ENCODE results near the gene CNN3. TPM values are rescaled to one million over a fixed set of nuclear protein-coding genes. Genes with fewer than 3 reads are reported as not detected.

CNN3 gene
- total RNA-seq, 4 donors from 2014 or later, result 106 to 205 (median 149) TPM

DNA sequence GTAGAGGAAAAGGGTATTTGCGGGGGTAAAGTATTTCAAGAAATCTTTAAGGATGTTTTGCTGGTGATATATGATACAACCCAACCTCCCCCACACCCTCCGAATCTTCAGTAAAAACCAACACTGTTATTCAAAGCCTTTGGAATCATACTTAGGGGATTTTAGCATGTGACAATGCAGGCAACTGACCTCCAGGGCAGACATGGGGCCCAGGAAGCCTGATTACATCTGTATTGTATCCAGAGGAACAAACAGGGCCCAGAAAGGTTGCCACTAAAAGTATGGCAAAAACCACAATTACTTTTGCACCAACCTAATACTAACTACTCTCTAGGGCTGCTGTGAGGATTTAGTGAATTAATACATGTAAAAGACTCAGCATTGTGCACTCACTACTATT lies 43.9 kb upstream of the CNN3 start:
- Histone ChIP-seq H3K4me1 (peaks cover 12 to 39% (median 25%) of the 10 kb centered on the region in 3 donors), H3K4me3 (no peak overlapping the region), H3K27ac (peak overlapping the region; percentile 13 to 72 (median 64)), H3K27me3 (no peaks in the 10 kb centered on the region), H3K9me3 (no peaks in the 10 kb centered on the region), H3K36me3 (no peaks in the 10 kb centered on the region)
- DNase-seq, result no peak
- TF ChIP-seq POLR2A (IDR thresholded peaks at IDR 0.05) (no peak), CTCF (IDR thresholded peaks at IDR 0.05) (no peak)
- 76 to 100% methylated on average over 2 of the region's 2 CpGs for WGBS, 2 donors
- intact Hi-C loops (cut with DNase I), result no loop called here

GRCh38 chr1:94969137-94969536 lies 42.2 kb upstream of the CNN3 start:
- no peaks in the 10 kb centered on the region for H3K36me3 ChIP-seq
- intact Hi-C loops (cut with DNase I), result no loop called here
- H3K4me1 ChIP-seq, result peaks cover 12 to 31% (median 25%) of the 10 kb centered on the region in 3 donors
- H3K9me3 ChIP-seq, result no peaks in the 10 kb centered on the region
- TF ChIP-seq POLR2A (IDR thresholded peaks at IDR 0.05), result no peak
- TF ChIP-seq CTCF (IDR thresholded peaks at IDR 0.05), result no peak
- H3K4me3 ChIP-seq, result no peak overlapping the region
- H3K27me3 ChIP-seq, result no peaks in the 10 kb centered on the region
- H3K27ac ChIP-seq, result no peak overlapping the region
- DNase-seq, result no peak
- 83 to 91% methylated on average over 6 of the region's 6 CpGs for WGBS, 2 donors

GRCh38 chr1:94966033-94966432 lies 39.1 kb upstream of the CNN3 start:
- TF ChIP-seq CTCF (IDR thresholded peaks at IDR 0.05), result no peak
- TF ChIP-seq POLR2A (IDR thresholded peaks at IDR 0.05), result no peak
- Histone ChIP-seq H3K9me3 (no peaks in the 10 kb centered on the region), H3K27ac (no peak overlapping the region), H3K4me1 (peaks cover 3 to 31% (median 15%) of the 10 kb centered on the region in 3 donors), H3K4me3 (no peak overlapping the region), H3K27me3 (no peaks in the 10 kb centered on the region), H3K36me3 (no peaks in the 10 kb centered on the region)
- intact Hi-C loops (cut with DNase I), result no loop called here
- WGBS, 2 donors, result 68 to 82% methylated on average over 1 of the region's 1 CpG
- no peak for DNase-seq

GRCh38 chr1:94963864-94964263 lies 37.0 kb upstream of the CNN3 start:
- no peaks in the 10 kb centered on the region for H3K9me3 ChIP-seq
- H3K4me1 ChIP-seq, result peaks cover 0 to 26% (median 10%) of the 10 kb centered on the region in 3 donors
- peak overlapping the region in 1 of 4 donors; percentile 66 for H3K27ac ChIP-seq
- WGBS, 2 donors, result 75 to 95% methylated on average over 6 to 7 of the region's 8 CpGs
- no peak for DNase-seq
- TF ChIP-seq POLR2A (IDR thresholded peaks at IDR 0.05) (no peak), CTCF (IDR thresholded peaks at IDR 0.05) (no peak)
- intact Hi-C loops (cut with DNase I), result no loop called here
- H3K36me3 ChIP-seq, result no peaks in the 10 kb centered on the region
- no peaks in the 10 kb centered on the region for H3K27me3 ChIP-seq
- no peak overlapping the region for H3K4me3 ChIP-seq

DNA sequence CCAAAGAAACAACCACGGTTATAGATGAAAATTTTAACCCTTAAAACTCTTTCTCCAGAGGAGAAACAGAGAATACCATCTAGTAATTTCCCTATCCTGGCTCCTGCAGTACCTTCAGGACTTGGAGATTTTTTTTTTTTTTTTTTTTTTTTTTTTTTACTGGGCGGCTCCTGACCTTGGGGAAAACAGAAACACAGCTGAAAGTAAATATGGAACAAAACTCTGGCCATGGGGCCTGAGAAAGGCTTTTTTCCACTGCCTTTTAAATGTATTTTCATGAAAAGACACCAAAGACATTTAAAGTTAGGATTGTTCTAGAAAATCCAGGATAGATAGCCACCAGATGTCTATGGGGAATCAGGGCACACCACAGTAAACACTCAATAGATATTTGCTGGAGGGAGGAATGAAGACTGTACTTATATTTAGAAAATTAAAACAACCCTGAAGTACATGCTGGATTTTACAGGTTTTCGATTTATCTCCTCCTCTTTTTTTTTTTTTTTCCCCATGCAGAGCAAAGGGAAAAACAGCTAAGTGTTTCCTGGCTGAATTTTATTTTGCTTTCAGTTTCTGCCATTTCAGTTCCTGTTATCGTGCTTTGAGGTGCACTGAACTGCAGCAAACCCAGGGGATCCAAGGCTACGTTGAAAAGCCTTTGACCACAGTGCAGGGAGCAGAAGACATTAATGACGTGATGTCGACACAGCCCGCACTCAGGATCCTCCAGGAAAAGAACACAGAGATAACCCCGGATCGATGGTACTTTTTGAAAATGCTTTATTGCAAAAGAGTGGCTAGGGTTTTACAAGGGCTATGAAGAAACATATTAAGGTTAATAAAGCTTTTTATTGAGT lies 35.7 kb upstream of the CNN3 start:
- TF ChIP-seq CTCF (IDR thresholded peaks at IDR 0.05) (no peak), POLR2A (IDR thresholded peaks at IDR 0.05) (no peak)

More for the DNA sequence above, 35.7 kb upstream of the CNN3 start:
- H3K36me3 ChIP-seq, result no peaks in the 10 kb centered on the region
- whole genome bisulfite sequencing, 2 donors, result 21 to 45% methylated on average over 10 of the region's 10 CpGs
- no peaks in the 10 kb centered on the region for H3K27me3 ChIP-seq
- H3K4me3 ChIP-seq, result peak overlapping the region in 3 of 4 donors; percentile 23 to 59 (median 33)
- DNase-seq, result no peak
- H3K27ac ChIP-seq, result peak overlapping the region; percentile 45 to 82 (median 69)
- no peaks in the 10 kb centered on the region for H3K9me3 ChIP-seq
- intact Hi-C loops (cut with DNase I), result no loop called here
- H3K4me1 ChIP-seq, result peaks cover 0 to 26% (median 10%) of the 10 kb centered on the region in 3 donors
